GM18507 (cell line): ENCODE results near the gene SELENOI.

ENCODE experiments used
- DNase-seq: peaks from one replicate; pipeline ENCODE4 v3.0.0; 2011; ENCODE audit warnings: low read depth; ENCODE audit not compliant: insufficient read length; ENCODE audit errors: extremely low spot score
- FAIRE-seq: peaks from 2 replicates; lab custom pipeline; 2011; peaks lifted over from hg19 to GRCh38; lab: Jason Lieb, UNC

SELENOI gene

GRCh38 chr2:26438526-26438925 is 92.6 kb downstream of the SELENOI start:
- DNase-seq (no peak), FAIRE-seq (no peak)

- no peak for FAIRE-seq
- DNase-seq = no peak
Observed at GRCh38 chr2:26438926-26439325, 93.0 kb downstream of the SELENOI start.

- no peak for DNase-seq
- FAIRE-seq = no peak
Observed at GRCh38 chr2:26442301-26442700, 96.4 kb downstream of the SELENOI start.

- FAIRE-seq = no peak
- DNase-seq = no peak
Observed at GRCh38 chr2:26442707-26443106, 96.8 kb downstream of the SELENOI start.

- no peak for DNase-seq
- FAIRE-seq = no peak
Observed at GRCh38 chr2:26444236-26444635, 98.3 kb downstream of the SELENOI start.
